H9 (cell line): ENCODE measurements around the gene USP34. TPM values are rescaled to one million over a fixed set of nuclear protein-coding genes. Genes with fewer than 3 reads are reported as not detected.

Experiments used
- DNase-seq: peaks from one replicate; pipeline ENCODE4 v3.0.0-alpha.2; 2017
- H2AFZ ChIP-seq: one replicate; pipeline ENCODE4 v1.6.1; 2013; ENCODE audit warnings: mild to moderate bottlenecking, low read length, control low read depth, moderate library complexity
- H2AK5ac ChIP-seq: 2 replicates; pipeline ENCODE4 v1.6.1; 2013; ENCODE audit warnings: low read length, control low read depth, mixed read lengths; ENCODE audit not compliant: insufficient read length
- H2BK120ac ChIP-seq: one replicate; pipeline ENCODE4 v1.6.1; 2013; ENCODE audit warnings: low read depth, mild to moderate bottlenecking, low read length, control low read depth, inconsistent platforms; ENCODE audit not compliant: poor library complexity, severe bottlenecking
- H2BK12ac ChIP-seq: 2 replicates; pipeline ENCODE4 v1.6.1; 2013; ENCODE audit warnings: low read length, control low read depth, mixed read lengths, low read depth; ENCODE audit not compliant: insufficient read length
- H2BK15ac ChIP-seq: 2 replicates; pipeline ENCODE4 v1.6.1; 2013; ENCODE audit warnings: low read depth, low read length, control low read depth
- H2BK20ac ChIP-seq: one replicate; pipeline ENCODE4 v1.6.1; 2013; ENCODE audit warnings: low read depth, mild to moderate bottlenecking, low read length, control low read depth, inconsistent platforms; ENCODE audit not compliant: poor library complexity, severe bottlenecking
- H2BK5ac ChIP-seq: 2 replicates; pipeline ENCODE4 v1.6.1; 2013; ENCODE audit warnings: low read length, control low read depth, mixed read lengths; ENCODE audit not compliant: insufficient read length
- H3K14ac ChIP-seq: 2 replicates; pipeline ENCODE4 v1.6.1; 2013; ENCODE audit warnings: low read length, control low read depth; ENCODE audit not compliant: insufficient read depth
- H3K18ac ChIP-seq: 2 replicates; pipeline ENCODE4 v1.6.1; 2013; ENCODE audit warnings: low read depth, mild to moderate bottlenecking, mixed read lengths, low read length, control low read depth; ENCODE audit not compliant: insufficient read length
- H3K23ac ChIP-seq: 2 replicates; pipeline ENCODE4 v1.6.1; 2013; ENCODE audit warnings: low read length, control low read depth, mixed read lengths, low read depth; ENCODE audit not compliant: insufficient read length
- H3K23me2 ChIP-seq: 2 replicates; pipeline ENCODE4 v1.6.1; 2013; ENCODE audit warnings: low read depth, mild to moderate bottlenecking, mixed read lengths, low read length, control low read depth; ENCODE audit not compliant: insufficient read length, poor library complexity, severe bottlenecking
- H3K27ac ChIP-seq: 2 replicates; pipeline ENCODE4 v1.5.1; 2013; ENCODE audit warnings: low read length, control low read depth, mixed read lengths, low read depth; ENCODE audit not compliant: insufficient read length
- H3K27me3 ChIP-seq: 2 replicates; pipeline ENCODE4 v1.6.1; 2013; ENCODE audit warnings: low read length, control low read depth, inconsistent platforms; ENCODE audit not compliant: insufficient read depth
- H3K4ac ChIP-seq: 2 replicates; pipeline ENCODE4 v1.6.1; 2013; ENCODE audit warnings: low read depth, mild to moderate bottlenecking, control low read depth, inconsistent platforms, low read length, moderate library complexity
- H3K4me1 ChIP-seq: 2 replicates; pipeline ENCODE4 v1.6.1; 2013; ENCODE audit warnings: low read length, control low read depth, inconsistent platforms; ENCODE audit not compliant: insufficient read depth
- H3K4me2 ChIP-seq: 2 replicates; pipeline ENCODE4 v1.6.1; 2013; ENCODE audit warnings: low read length, control low read depth, mixed read lengths; ENCODE audit not compliant: insufficient read length, insufficient read depth
- H3K56ac ChIP-seq: 2 replicates; pipeline ENCODE4 v1.6.1; 2013; ENCODE audit warnings: low read depth, mild to moderate bottlenecking, mixed read lengths, low read length, control low read depth; ENCODE audit not compliant: insufficient read length
- H3K79me1 ChIP-seq: 2 replicates; pipeline ENCODE4 v1.6.1; 2013; ENCODE audit warnings: low read depth, mild to moderate bottlenecking, moderate library complexity, low read length, control low read depth, inconsistent platforms; ENCODE audit not compliant: insufficient read depth, poor library complexity, severe bottlenecking
- H3K79me2 ChIP-seq: 2 replicates; pipeline ENCODE4 v1.6.1; 2013; ENCODE audit warnings: low read length, control low read depth, inconsistent platforms; ENCODE audit not compliant: insufficient read depth
- H3K9ac ChIP-seq: 2 replicates; pipeline ENCODE4 v1.6.1; 2013; ENCODE audit warnings: low read length, control low read depth, mixed read lengths; ENCODE audit not compliant: insufficient read length; ENCODE audit errors: extremely low read depth
- H3K9me3 ChIP-seq: one replicate; pipeline ENCODE4 v1.6.1; 2013; ENCODE audit warnings: low read depth, low read length, inconsistent platforms; ENCODE audit not compliant: control insufficient read depth
- H3T11ph ChIP-seq: one replicate; pipeline ENCODE4 v1.6.1; 2013; ENCODE audit warnings: mild to moderate bottlenecking, low read length, control low read depth, inconsistent platforms
- H4K20me1 ChIP-seq: one replicate; pipeline ENCODE4 v1.6.1; 2013; ENCODE audit not compliant: control insufficient read depth, insufficient read length, insufficient read depth
- H4K5ac ChIP-seq: 2 replicates; pipeline ENCODE4 v1.6.1; 2013; ENCODE audit warnings: low read depth, mild to moderate bottlenecking, mixed read lengths, low read length, control low read depth; ENCODE audit not compliant: insufficient read length
- H4K8ac ChIP-seq: replicated peaks from 2 replicates; pipeline ENCODE4 v1.6.1; 2013; ENCODE audit warnings: low read length, control low read depth, mixed read lengths, low read depth; ENCODE audit not compliant: insufficient read length
- H4K91ac ChIP-seq: 2 replicates; pipeline ENCODE4 v1.6.1; 2013; ENCODE audit warnings: low read depth, mild to moderate bottlenecking, moderate library complexity, mixed read lengths, low read length, control low read depth; ENCODE audit not compliant: insufficient read length
- H3K27ac Mint-ChIP-seq, 3 experiments: 2 replicates in 2 of 3; 3 replicates in 1 of 3; pipeline ENCODE4 v1.8.0; 2020 to 2021; ENCODE audit warnings: mixed read lengths in 3 of 3, mild to moderate bottlenecking in 1 of 3, moderate library complexity in 1 of 3
- H3K27me3 Mint-ChIP-seq: 2 replicates; pipeline ENCODE4 v1.8.0; 2021; ENCODE audit warnings: low read depth, mild to moderate bottlenecking, moderate library complexity, mixed read lengths
- H3K36me3 Mint-ChIP-seq, 3 experiments: 2 replicates in 2 of 3; 3 replicates in 1 of 3; pipeline ENCODE4 v1.8.0; 2020 to 2021; ENCODE audit warnings: low read depth in 3 of 3, mixed read lengths in 3 of 3; ENCODE audit not compliant: insufficient read depth in 1 of 3
- H3K4me1 Mint-ChIP-seq, 2 experiments: 2 replicates each; pipeline ENCODE4 v1.8.0; 2020; ENCODE audit warnings: mixed read lengths in 2 of 2
- H3K4me3 Mint-ChIP-seq, 2 experiments: 2 replicates in 1 of 2; 3 replicates in 1 of 2; pipeline ENCODE4 v1.8.0; 2020 to 2021; ENCODE audit warnings: mild to moderate bottlenecking in 2 of 2, mixed read lengths in 2 of 2, moderate library complexity in 1 of 2
- H3K9me3 Mint-ChIP-seq, 2 experiments: 2 replicates in 1 of 2; 3 replicates in 1 of 2; pipeline ENCODE4 v1.8.0; 2020; ENCODE audit warnings: mild to moderate bottlenecking in 2 of 2, mixed read lengths in 2 of 2, moderate library complexity in 1 of 2
- CTCF ChIP-seq: fragments of 200-600 bp; sonication (generic); conservative IDR thresholded peaks from 3 replicates; pipeline ENCODE4 v1.8.0; 2021; ENCODE audit warnings: antibody characterized with exemption, mild to moderate bottlenecking
- WGBS: extraction: QIAGEN DNeasy Blood & Tissue Kit; methylation state at CpG from one replicate; pipeline ENCODE4 v1.1.7; 2013; ENCODE audit warnings: missing lambda C conversion rate, low lambda C conversion rate, mixed read lengths; ENCODE audit not compliant: insufficient read length; ENCODE audit errors: extremely low coverage; 5-methylcytosine and 5-hydroxymethylcytosine counted together
- total RNA-seq: library from RNA; stranded (reverse); gene quantifications from 2 replicates; pipeline ENCODE4 v1.2.1, GENCODE V29; 2021

The USP34 gene
- total RNA-seq, 1 experiment from 2014 or later = 93.9 TPM

DNA sequence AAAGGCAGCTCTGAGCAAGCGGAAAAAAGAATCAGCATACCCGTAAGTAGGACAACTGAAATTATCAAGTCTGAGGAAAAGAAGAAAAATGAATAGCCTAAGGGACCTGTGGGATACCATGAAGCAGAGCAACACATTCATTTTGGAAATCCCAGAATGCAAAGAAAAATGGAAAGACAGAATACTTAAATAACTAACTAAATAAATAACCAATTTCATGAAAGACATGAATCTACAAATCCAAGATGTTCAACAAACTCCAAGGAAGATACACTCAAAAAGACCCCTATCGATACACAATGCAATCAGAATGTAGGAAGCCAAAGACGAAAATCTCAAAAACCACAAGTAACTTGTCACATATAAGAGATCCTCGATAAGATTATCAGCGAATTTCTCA is 117.0 kb downstream of the USP34 start:
- H2BK5ac ChIP-seq = no peak overlapping the region
- no peaks in the 10 kb centered on the region for H3K4me1 ChIP-seq
- TF ChIP-seq CTCF = no peak
- no peak overlapping the region for H3K56ac ChIP-seq
- H2BK20ac ChIP-seq = no peak overlapping the region
- H3K14ac ChIP-seq = no peak overlapping the region
- DNase-seq = no peak
- H2AK5ac ChIP-seq = no peak overlapping the region
- no peak overlapping the region for H3K27ac ChIP-seq
- H4K20me1 ChIP-seq = no peaks in the 10 kb centered on the region
- no peak overlapping the region for H4K8ac ChIP-seq
- Mint-ChIP-seq H3K4me1 (peaks cover 18 to 22% of the 10 kb centered on the region in 2 experiments), H3K27ac (no peak overlapping the region), H3K36me3 (peaks cover 23 to 47% (median 40%) of the 10 kb centered on the region in 3 experiments), H3K9me3 (peaks cover 8 to 13% of the 10 kb centered on the region in 2 experiments), H3K4me3 (no peak overlapping the region), H3K27me3 (no peaks in the 10 kb centered on the region)
- H3K18ac ChIP-seq = no peak overlapping the region
- H3K4me2 ChIP-seq = no peak overlapping the region
- H3K9ac ChIP-seq = no peak overlapping the region
- WGBS = no CpG with 5 or more reads among the region's 6 CpGs
- no peak overlapping the region for H3T11ph ChIP-seq
- no peak overlapping the region for H3K4ac ChIP-seq
- no peak overlapping the region for H2BK15ac ChIP-seq
- H4K91ac ChIP-seq = no peak overlapping the region
- no peak overlapping the region for H2BK12ac ChIP-seq
- H3K27me3 ChIP-seq = no peaks in the 10 kb centered on the region
- no peak overlapping the region for H4K5ac ChIP-seq
- no peak overlapping the region for H2BK120ac ChIP-seq
- no peaks in the 10 kb centered on the region for H3K9me3 ChIP-seq
- no peaks in the 10 kb centered on the region for H3K23me2 ChIP-seq
- no peak overlapping the region for H2AFZ ChIP-seq
- no peaks in the 10 kb centered on the region for H3K79me1 ChIP-seq
- H3K79me2 ChIP-seq = peaks cover 2% of the 10 kb centered on the region; the same call in 1 of the 2 replicates
- H3K23ac ChIP-seq = no peak overlapping the region
